Activated T-helper 17 cell treated with anti-CD3 and anti-CD28 coated beads, Interleukin-2, amount 50 U/mL, for 72 hours (primary cell): Measurements from ENCODE around the gene LRPAP1. TPM values are rescaled to one million over a fixed set of nuclear protein-coding genes. Genes with fewer than 3 reads are reported as not detected.
"Not testable (repeated sequence)": the region's sequence is repeated elsewhere in the genome, so short reads cannot be mapped to it uniquely, and the experiment has no call there.

Experiments
- ATAC-seq: fragments of 150-1000 bp; cut with Tn5 transposase; replicated peaks from 2 replicates; pipeline ENCODE4 v1.10.0; 2021; ENCODE audit warnings: mild to moderate bottlenecking, moderate library complexity
- H3K27ac Mint-ChIP-seq: one replicate; pipeline ENCODE4 v1.8.0; 2022; ENCODE audit warnings: mixed read lengths
- H3K27me3 Mint-ChIP-seq: one replicate; pipeline ENCODE4 v1.8.0; 2022; ENCODE audit warnings: mixed read lengths
- H3K36me3 Mint-ChIP-seq: one replicate; pipeline ENCODE4 v1.8.0; 2022; ENCODE audit warnings: low read depth, mild to moderate bottlenecking, mixed read lengths
- H3K4me1 Mint-ChIP-seq: one replicate; pipeline ENCODE4 v1.8.0; 2022; ENCODE audit warnings: mixed read lengths
- H3K4me3 Mint-ChIP-seq: one replicate; pipeline ENCODE4 v1.8.0; 2022; ENCODE audit warnings: mild to moderate bottlenecking, mixed read lengths
- H3K9me3 Mint-ChIP-seq: one replicate; pipeline ENCODE4 v1.8.0; 2022; ENCODE audit warnings: mixed read lengths
- total RNA-seq, 2 donors: library from RNA; stranded (reverse); gene quantifications; one replicate each; pipeline ENCODE4 v1.2.3, GENCODE V29; 2022

Gene LRPAP1
- total RNA-seq, 2 donors from 2014 or later: 46.9 to 67.5 TPM

DNA sequence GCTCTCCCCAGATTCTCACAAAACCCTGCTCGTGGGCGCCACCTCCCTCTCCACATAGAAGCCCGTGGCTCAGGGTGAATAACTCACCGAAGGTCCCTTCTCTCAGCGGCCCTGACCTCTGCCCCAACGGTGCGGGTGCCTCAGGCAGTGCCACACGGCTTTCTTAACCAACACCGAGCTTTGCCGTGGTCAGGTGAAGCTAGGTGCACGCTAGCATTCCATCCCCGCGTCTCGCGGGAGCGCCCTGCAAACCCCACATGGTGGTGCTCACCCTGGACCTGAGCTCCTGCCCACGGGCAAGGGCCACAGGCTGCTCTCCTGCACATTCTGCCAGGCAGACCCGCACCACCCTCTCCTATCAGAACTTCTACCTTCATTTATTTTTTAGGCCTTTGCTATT lies 18.4 kb downstream of the LRPAP1 start:
- no peak for ATAC-seq
- H3K4me1 Mint-ChIP-seq: no peaks in the 10 kb centered on the region
- no peak overlapping the region for H3K4me3 Mint-ChIP-seq
- no peaks in the 10 kb centered on the region for H3K27me3 Mint-ChIP-seq
- H3K36me3 Mint-ChIP-seq: peaks cover 84% of the 10 kb centered on the region
- H3K9me3 Mint-ChIP-seq: no peaks in the 10 kb centered on the region
- peak overlapping the region; percentile 30 for H3K27ac Mint-ChIP-seq

DNA sequence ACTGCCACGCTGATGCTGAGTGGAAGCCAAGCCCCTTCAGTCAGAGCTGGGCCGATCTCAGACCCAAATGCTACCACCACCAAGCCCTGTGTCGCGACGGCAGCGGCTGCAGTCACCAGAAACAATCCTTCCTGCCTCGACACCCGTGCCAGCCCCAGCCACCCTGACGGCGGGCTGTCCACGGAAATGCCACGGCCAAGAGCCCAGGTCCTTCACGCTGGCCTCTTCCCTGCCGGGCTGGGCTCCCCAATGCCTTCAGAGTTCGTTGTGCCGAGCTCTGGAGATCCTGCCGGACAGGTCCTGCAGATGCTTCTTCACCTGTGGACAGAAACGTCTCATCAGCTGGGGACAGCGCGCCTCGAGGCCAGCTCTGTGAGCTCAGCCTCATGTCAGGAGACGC lies 19.5 kb downstream of the LRPAP1 start:
- H3K36me3 Mint-ChIP-seq: peaks cover 89% of the 10 kb centered on the region

DNA sequence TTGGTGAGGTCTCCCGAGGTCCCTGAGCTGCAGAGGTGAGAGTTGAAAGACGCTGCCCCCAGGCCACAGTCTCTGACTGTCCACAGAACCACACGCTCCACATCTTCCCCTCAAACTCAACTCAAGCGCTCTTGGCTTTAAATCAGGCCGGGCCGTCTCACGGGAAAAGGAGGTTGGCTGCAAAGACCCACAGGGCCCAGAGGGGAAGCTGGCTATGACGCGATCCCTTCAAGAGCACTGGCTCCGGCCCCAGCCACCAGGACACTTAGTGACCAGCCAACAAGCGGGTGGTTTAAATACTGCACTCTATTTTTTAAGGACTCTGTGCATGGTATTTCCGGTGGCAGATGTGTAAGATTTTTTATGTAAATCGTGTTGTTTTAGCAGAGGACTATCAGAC lies 19.9 kb downstream of the LRPAP1 start:
- no peak overlapping the region for H3K4me3 Mint-ChIP-seq
- H3K4me1 Mint-ChIP-seq: peaks cover 7% of the 10 kb centered on the region
- no peaks in the 10 kb centered on the region for H3K9me3 Mint-ChIP-seq
- no peak for ATAC-seq
- H3K36me3 Mint-ChIP-seq: peaks cover 89% of the 10 kb centered on the region
- H3K27ac Mint-ChIP-seq: no peak overlapping the region
- no peaks in the 10 kb centered on the region for H3K27me3 Mint-ChIP-seq

More for the DNA sequence above, 19.5 kb downstream of the LRPAP1 start:
- no peak for ATAC-seq
- H3K4me3 Mint-ChIP-seq: no peak overlapping the region
- no peaks in the 10 kb centered on the region for H3K27me3 Mint-ChIP-seq
- peaks cover 7% of the 10 kb centered on the region for H3K4me1 Mint-ChIP-seq
- no peaks in the 10 kb centered on the region for H3K9me3 Mint-ChIP-seq
- H3K27ac Mint-ChIP-seq: no peak overlapping the region

DNA sequence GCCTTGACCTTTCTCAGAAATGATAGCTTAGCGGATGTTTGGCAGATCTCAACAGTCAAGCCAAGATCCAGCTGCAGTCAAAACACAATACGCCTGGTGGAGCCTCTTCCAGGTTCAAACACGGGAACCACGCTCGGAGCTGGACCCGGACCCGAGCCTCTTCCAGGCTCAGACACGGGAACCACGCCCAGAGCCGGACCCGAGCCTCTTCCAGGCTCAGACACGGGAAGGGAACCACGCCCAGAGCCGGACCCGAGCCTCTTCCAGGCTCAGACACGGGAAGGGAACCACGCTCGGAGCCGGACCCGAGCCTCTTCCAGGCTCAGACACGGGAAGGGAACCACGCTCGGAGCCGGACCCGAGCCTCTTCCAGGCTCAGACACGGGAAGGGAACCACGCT lies 20.6 kb downstream of the LRPAP1 start:
- peaks cover 90% of the 10 kb centered on the region for H3K36me3 Mint-ChIP-seq
- ATAC-seq, H3K4me3 Mint-ChIP-seq, H3K27me3 Mint-ChIP-seq, H3K27ac Mint-ChIP-seq, H3K4me1 Mint-ChIP-seq, H3K9me3 Mint-ChIP-seq: not testable (repeated sequence)

GRCh38 chr4:3511187-3511586 lies 21.0 kb downstream of the LRPAP1 start:
- ATAC-seq: no peak
- no peak overlapping the region for H3K4me3 Mint-ChIP-seq
- H3K27ac Mint-ChIP-seq: no peak overlapping the region
- H3K4me1 Mint-ChIP-seq: peaks cover 7% of the 10 kb centered on the region
- peaks cover 90% of the 10 kb centered on the region for H3K36me3 Mint-ChIP-seq
- no peaks in the 10 kb centered on the region for H3K27me3 Mint-ChIP-seq
- no peaks in the 10 kb centered on the region for H3K9me3 Mint-ChIP-seq

DNA sequence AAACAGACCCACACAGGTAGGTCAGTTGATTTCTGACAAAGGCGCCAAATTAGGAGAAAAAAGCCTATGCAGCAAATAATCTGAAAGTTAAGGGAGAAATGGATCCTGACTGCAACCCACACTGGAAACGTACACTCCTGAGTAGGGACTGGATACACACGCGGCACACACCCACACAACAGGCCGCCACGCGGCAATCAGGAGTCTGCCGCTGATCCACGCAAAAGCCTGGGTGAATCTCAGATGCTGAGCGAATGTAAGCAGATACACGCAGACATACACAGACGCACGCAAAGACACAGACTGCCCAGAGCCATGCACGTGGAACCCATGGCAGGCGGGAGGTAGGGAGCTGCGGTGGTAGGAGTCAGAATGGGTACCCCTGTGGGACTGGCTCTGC lies 21.7 kb downstream of the LRPAP1 start:
- Mint-ChIP-seq H3K4me1 (peaks cover 7% of the 10 kb centered on the region), H3K4me3 (no peak overlapping the region), H3K27me3 (no peaks in the 10 kb centered on the region), H3K36me3 (peaks cover 90% of the 10 kb centered on the region), H3K27ac (no peak overlapping the region), H3K9me3 (no peaks in the 10 kb centered on the region)
- no peak for ATAC-seq

- Mint-ChIP-seq H3K27ac (no peak overlapping the region), H3K4me1 (peaks cover 9% of the 10 kb centered on the region), H3K9me3 (no peaks in the 10 kb centered on the region), H3K27me3 (no peaks in the 10 kb centered on the region), H3K4me3 (no peak overlapping the region), H3K36me3 (peaks cover 86% of the 10 kb centered on the region)
- ATAC-seq: no peak
These were observed 23.7 kb downstream of the LRPAP1 start for GRCh38 chr4:3508542-3508941.

GRCh38 chr4:3505231-3505630 lies 27.0 kb downstream of the LRPAP1 start:
- Mint-ChIP-seq H3K36me3 (peaks cover 61% of the 10 kb centered on the region), H3K27ac (no peak overlapping the region), H3K4me3 (no peak overlapping the region), H3K4me1 (peaks cover 14% of the 10 kb centered on the region), H3K9me3 (no peaks in the 10 kb centered on the region), H3K27me3 (no peaks in the 10 kb centered on the region)
- ATAC-seq: no peak

DNA sequence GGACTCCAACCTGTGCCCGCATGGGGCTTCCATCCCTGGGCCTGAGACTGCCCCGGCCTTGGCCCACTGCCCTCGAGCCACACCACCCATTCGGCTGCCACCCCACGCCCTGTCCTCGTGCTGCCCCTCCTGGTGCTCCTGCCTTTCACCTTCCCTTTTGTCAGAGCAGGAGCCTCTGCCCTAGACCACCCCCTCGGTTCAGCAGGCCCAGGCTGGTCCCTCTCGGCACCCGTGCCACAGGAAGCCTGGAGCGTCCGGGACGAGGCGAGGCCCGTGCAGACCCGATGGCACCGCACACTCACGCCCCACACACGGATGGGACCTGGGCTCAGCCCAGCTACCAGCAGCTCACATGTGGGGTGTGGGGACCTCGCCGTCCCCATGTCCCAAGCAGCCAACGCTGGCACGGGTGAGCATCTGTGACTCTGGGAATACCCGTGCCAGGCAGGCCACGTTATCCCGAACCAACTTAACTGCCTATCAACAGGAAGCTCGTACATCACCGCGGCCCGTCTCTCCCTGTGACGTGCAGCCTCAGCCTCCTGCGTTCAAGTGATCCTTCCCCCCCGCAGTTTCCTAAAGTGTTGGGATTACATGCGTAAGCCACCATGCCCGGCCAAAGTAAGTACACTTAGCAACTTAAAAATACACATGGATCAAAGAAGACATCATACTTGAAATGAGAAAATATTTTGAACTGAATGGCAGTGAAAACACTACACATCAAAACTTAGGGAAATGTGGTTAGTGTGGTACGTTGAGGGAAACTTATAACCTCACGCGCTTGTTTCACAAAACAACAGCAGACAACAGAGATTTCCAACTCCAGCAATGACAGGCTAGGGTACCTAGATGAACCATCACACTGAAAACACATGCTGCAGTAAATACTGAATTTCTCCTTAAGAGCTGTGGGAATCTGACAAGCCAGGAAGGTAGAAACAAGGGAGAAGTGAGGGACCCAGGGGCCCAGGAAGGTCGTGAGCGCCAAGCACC lies 29.0 kb downstream of the LRPAP1 start:
- H3K36me3 Mint-ChIP-seq: peaks cover 45% of the 10 kb centered on the region
- H3K27ac Mint-ChIP-seq: peak overlapping the region; percentile 67
- no peaks in the 10 kb centered on the region for H3K9me3 Mint-ChIP-seq
- H3K4me1 Mint-ChIP-seq: peaks cover 8% of the 10 kb centered on the region
- no peaks in the 10 kb centered on the region for H3K27me3 Mint-ChIP-seq
- H3K4me3 Mint-ChIP-seq: no peak overlapping the region
- ATAC-seq: peak; percentile 69

DNA sequence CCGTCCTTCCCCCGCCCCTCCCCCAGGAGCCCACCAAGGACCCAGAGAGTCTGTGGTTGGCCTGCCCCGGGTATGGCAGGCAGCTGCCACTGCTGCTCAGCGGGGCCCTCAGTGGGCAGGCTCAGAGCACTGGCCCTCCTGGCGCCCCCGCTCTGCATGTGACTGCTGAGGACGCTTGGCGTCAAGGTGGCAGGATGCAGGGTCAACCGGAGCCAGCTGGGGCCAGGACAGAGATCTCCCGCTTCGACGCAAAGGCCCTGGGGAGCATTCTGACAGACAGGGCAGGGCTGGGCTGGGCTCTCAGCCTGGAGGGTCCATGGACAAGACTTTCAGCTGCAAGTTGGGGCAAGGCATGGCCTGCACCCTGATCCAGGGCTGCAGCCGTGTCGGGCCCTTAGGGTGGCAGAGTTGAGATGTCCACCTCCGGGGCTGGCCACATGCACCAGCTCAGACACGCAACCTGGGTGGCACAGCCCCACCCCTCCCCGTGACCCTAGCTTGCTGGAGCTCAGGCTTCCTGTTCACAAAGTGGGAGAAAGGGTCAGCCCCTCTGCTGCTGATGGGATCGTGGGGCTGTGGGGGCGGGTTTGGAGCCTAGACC lies 30.3 kb downstream of the LRPAP1 start:
- Mint-ChIP-seq H3K27me3 (no peaks in the 10 kb centered on the region), H3K36me3 (peaks cover 32% of the 10 kb centered on the region), H3K27ac (no peak overlapping the region), H3K4me1 (peaks cover 7% of the 10 kb centered on the region), H3K9me3 (no peaks in the 10 kb centered on the region), H3K4me3 (no peak overlapping the region)
- ATAC-seq: no peak

GRCh38 chr4:3501126-3501824 lies 30.9 kb downstream of the LRPAP1 start:
- no peak for ATAC-seq
- no peaks in the 10 kb centered on the region for H3K9me3 Mint-ChIP-seq
- peaks cover 7% of the 10 kb centered on the region for H3K4me1 Mint-ChIP-seq
- no peak overlapping the region for H3K27ac Mint-ChIP-seq
- H3K27me3 Mint-ChIP-seq: no peaks in the 10 kb centered on the region
- no peak overlapping the region for H3K4me3 Mint-ChIP-seq
- peaks cover 26% of the 10 kb centered on the region for H3K36me3 Mint-ChIP-seq

DNA sequence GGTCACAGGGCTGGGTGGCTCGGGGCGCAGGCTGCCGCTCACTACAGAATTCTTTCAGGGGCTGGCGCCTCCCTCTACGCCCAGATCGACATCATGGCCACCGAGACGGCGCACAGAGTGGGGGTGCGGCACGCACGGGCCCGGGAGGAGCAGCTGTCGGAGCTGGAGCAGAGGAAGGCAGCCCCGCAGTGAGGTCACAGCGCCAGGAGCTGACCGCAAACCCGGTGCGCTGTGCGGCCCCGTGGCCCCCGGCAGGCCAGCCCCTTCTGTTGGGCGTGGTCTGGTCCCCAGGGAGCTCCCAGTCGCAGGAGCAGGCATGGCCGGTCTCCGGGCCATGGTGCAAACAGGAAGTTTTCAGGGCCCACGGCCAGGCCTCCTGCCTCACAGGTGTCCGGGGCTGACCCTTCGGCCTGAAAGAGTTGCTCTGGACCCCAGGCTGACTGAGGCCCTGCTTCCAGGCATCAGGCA lies 31.6 kb downstream of the LRPAP1 start:
- Mint-ChIP-seq H3K36me3 (peaks cover 20% of the 10 kb centered on the region), H3K27me3 (no peaks in the 10 kb centered on the region), H3K27ac (no peak overlapping the region), H3K4me1 (peaks cover 7% of the 10 kb centered on the region), H3K9me3 (no peaks in the 10 kb centered on the region), H3K4me3 (no peak overlapping the region)
- no peak for ATAC-seq

DNA sequence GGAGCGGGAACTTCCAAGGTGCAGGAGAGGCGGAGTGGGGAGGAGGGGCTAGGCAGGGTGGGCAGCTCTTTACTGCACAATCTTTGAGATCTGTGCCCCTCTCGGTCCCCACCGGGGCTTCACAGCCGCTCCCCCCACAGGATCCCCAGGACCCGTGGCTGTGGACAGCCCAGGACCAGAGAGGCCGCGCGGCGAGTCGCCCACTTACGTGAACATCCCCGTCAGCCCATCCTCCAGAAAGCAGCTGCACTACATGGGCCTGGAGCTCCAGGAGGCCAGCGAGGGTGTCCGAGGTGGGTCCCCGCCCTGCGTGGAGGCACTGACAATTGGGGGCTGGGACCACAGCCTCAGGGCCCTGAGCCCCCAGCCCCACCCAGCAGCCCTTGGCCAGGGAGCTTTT lies 32.1 kb downstream of the LRPAP1 start:
- Mint-ChIP-seq H3K9me3 (no peaks in the 10 kb centered on the region), H3K27me3 (no peaks in the 10 kb centered on the region), H3K4me1 (peaks cover 7% of the 10 kb centered on the region), H3K27ac (no peak overlapping the region), H3K4me3 (no peak overlapping the region), H3K36me3 (peaks cover 14% of the 10 kb centered on the region)
- no peak for ATAC-seq

- H3K9me3 Mint-ChIP-seq: no peaks in the 10 kb centered on the region
- H3K27me3 Mint-ChIP-seq: no peaks in the 10 kb centered on the region
- ATAC-seq: no peak
- no peak overlapping the region for H3K4me3 Mint-ChIP-seq
- H3K36me3 Mint-ChIP-seq: peaks cover 10% of the 10 kb centered on the region
- H3K27ac Mint-ChIP-seq: no peak overlapping the region
- peaks cover 7% of the 10 kb centered on the region for H3K4me1 Mint-ChIP-seq
These were observed 32.5 kb downstream of the LRPAP1 start for GRCh38 chr4:3499710-3500109.
